Activated effector memory CD4-positive, alpha-beta T cell treated with anti-CD3 and anti-CD28 coated beads, Interleukin-2, amount 50 U/mL, for 16 hours (primary cell): ENCODE data around the gene TSPO2.

Experiments used
- DNase-seq: peaks from one replicate; pipeline ENCODE4 v3.0.0-alpha.2; 2020

TSPO2 gene

DNA sequence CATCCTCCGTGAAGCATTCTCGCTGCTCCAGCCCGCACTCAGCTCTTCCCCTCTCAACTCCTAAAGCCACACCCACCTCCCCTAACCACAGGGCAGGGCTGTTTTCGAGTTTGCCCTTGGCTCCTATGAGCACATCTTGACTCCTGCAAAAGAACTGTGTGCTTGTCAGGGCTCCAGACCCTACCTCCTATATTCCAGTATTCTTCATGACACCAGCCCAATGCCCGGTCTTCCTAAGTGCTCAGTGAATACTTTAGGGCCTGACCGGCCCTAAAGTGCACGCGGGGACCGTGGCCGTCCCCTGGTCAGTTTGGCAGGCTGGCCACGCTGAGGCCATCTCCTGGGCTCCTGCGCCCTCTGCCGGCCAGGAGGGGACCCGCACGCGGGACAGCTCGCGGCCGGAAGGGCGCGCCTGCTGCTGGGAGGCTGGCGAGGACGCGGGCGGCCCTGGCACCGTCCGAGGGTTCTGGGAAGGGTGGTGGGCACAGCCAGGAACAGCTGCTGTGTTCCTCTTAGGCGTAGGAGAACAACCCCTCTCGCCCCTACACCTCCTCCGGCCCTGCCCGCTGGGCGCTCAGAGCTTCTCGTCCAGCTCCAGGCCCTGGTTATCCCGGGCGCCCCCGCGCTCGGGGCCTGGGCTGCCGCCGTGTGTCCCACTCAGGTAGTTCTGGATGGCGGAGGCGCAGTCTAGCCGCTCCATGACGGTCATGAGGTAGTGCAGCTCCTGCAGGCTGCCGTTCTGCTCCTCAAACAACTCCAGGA is 14.3 kb upstream of the TSPO2 start:
- DNase-seq: peak; percentile 92

DNA sequence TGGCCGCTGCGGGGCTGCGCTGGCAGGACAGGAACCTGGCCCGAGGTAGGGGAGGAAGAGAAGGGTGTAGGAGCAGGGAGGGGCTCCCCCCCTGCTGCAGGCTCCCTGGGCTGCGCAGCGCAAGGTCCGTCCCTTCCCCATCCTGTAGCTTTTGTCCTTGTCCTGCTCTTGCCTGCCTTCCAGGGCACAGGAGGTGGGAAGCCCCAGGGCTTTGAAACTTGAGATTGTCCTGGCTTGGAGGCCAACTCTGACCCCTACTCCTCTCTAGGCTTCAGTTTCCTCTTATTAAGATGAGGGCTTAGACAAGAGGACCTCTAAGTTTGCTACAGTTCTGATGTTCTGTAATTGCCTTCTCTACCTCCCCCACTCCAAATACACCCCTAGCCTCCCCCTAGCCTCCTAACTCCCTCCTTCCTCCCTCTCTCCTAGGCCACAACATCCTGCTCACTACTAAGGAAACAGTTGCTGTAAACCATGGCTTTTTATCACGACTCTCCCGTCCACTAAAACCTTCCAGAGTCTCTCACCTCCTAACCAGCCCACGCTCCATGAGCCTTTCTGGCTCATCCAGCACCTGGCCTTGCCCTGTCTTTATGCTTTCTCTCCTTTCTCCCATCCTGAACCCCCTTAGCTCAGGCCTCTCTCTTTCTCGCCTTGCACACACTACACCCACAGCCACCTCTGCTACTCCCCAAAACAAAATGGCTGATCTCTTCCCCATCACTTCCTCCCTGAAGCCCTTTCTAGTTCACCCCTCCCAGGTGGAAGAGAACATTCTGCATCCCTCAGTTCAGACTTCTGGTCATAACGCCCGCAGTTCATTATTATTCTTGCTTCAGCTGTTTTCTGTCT is 13.5 kb upstream of the TSPO2 start:
- peak; percentile 39 for DNase-seq

DNA sequence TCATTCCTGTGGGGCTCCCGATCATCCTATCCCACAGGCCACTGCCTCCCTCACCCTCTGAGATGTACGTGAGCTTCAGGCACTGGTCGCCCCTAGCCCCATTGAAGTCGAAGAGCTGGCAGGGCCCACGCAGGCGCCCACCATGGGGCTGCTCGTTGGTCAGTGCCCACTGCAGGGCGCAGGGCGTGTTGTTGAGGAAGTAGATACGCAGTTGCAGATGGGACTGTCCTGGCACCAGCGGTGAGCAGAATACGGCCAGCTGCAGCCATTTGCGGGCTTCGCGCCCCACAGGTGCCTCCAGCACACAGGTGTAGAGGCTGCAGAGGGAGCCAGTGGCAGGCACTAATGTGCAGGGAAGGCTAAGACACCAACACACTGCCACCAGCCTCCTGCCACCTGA is 9.4 kb upstream of the TSPO2 start:
- DNase-seq: no peak

DNA sequence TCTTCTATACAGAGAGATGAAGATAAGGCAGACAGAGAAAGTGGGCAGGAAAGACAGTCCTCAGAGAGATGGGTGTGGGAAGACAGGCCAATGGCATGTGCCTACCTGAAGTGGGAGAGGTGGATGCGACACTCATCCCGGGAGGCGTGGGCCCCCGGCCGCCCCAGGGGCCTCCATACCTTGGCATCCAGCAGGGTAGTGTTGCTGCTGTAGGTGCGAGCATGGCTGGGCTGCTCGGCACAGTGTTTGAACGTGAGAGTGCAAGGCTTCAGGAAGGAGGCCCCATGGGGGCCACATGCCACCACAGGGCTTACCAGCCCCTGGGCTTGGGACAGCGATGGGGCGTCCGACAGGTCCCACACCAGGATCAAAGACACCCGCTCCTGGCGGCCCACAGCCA is 8.5 kb upstream of the TSPO2 start:
- no peak for DNase-seq

DNA sequence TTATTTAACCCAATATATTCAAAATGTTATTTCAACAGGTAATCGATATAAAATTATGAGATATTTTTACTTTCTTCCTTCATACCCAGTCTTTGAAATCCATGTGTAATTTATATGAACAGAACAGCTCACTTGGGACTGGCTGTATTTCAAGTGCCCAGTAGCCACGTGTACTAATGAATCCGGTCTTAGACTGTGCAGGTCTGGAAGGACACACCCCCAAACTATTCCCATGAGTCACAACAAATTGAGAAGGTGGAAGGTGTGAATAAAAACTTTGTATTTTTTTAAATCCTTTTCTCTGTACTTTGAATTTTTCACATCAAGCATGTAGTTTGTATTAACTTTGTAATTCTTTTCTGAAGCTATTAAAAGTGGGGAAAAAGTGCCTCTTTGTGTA is 6.1 kb upstream of the TSPO2 start:
- no peak for DNase-seq

DNA sequence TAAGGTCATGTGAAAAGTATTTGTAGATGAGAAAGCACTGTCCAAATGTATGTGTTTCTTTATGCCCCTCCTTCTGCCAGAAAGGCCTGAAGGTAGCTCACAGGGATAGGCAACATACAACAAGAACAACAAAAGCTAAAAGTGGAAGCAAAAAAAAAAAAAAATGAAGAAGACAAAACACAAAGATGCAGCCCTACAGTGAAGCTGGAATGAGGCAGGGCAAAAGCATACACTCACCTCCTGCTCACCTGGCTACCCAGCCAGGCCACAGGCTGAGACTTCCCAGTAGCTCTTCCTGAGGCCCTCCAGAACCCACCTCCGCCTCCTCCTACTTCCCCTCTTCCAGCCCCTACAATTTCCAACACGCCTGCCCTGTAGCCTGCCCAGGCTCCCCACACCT is 5.7 kb upstream of the TSPO2 start:
- no peak for DNase-seq

DNA sequence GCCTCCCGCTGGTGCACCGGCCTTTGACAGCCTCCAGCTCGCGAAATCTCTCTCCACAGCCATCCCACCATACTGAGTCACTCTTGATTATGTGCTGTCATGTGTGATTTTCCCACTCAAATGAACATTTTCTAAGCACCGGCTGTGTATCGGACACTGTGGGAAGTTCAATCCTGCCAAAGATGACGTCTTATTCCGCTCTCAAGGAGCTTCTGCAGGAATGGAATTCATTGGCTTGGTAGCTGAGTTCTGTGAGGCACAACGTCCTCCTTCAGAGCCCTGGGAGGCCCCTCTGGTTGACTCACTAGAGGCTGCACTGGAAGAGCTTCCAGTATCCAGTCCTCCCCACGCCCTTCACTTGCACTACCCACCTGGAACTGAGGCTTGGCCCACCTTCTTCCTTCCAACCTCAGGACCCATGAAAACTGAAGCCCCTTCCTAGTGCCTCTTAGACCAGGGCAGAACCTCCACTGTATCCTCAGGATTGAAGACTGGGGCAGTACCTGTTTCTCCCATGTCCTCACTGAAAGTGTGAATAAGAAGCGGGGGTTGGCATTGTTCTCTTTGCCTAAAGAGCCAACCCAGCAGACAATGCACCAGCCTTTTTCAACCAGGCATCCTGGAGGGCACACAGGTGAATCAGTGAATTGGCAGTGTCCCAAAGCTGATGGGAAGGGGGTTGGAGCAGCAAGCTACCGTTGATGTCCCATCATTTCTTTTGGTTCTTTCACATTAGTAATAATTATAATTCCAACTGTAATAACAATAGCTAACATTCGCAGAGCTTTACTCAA is 5.0 kb upstream of the TSPO2 start:
- DNase-seq: peak; percentile 27

DNA sequence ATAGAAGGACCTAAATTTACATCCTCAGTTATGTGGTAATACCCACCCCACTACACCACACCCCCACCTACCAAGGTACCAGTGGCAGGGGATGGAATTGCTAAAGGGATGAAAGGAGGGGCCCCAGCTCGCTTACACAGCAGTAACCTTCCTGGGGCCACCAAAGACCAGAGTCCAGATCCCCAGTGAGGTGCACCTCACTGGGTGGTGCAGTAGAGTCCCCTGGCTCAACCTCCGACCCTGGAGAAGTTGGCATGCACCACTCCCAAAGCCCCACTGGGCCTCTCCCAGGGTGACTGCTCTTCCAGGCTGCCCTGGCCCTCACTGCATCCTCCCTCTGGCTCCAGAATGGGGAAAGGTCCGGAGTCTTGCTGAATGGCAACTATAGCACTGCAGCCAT is 4.1 kb upstream of the TSPO2 start:
- peak; percentile 41 for DNase-seq

DNA sequence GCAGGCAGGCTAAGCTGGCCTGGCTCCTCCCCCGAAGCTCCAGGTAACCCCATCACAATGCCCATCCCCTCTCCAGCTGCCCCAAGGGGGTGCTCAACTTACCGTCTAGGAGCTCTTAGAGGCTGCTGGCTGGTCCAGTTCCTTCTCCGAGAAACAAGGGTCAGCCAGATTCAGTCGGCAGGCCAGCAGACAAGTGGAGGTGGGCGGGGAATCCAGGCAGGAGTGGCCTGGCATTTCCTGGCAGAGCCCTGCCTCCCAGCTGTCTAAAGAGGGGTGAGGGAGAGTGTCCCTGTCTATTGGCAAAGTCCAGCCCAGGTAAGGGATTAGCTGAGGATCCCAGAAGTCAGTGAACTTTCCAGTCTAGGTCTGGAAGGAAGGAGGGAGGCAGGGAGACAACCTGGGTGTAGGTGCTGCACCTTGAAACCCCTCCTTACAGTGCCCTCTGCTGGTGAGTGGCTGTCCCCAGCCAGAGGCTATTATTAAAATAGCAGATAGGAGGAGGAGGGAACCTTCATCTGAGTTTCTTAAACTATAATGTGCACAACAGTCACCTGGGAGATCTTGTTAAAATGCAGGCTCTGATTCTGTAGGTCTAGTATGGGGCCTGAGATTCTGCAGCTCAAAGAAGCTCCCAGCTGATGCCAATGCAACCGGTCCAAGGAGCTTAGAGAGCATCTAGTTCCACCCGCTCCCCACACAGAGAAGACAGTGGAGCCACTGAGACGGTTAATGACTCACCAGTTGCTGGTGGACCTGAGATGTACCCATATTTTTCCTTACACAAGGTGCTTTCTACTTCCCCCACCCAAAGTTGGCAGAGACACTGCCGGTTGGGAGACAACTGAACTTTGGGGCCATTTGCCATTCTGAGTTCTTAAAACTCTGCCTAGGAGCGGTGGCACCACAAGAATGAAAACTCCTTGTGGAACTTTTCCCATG is 2.9 kb upstream of the TSPO2 start, which contains the start of gene UNC5CL:
Gene UNC5CL (minus strand): TSS at position 162 of the 939 bp plus-strand sequence. CDS start 4,147 bp downstream, outside the sequence.
- DNase-seq: peak; percentile 81

DNA sequence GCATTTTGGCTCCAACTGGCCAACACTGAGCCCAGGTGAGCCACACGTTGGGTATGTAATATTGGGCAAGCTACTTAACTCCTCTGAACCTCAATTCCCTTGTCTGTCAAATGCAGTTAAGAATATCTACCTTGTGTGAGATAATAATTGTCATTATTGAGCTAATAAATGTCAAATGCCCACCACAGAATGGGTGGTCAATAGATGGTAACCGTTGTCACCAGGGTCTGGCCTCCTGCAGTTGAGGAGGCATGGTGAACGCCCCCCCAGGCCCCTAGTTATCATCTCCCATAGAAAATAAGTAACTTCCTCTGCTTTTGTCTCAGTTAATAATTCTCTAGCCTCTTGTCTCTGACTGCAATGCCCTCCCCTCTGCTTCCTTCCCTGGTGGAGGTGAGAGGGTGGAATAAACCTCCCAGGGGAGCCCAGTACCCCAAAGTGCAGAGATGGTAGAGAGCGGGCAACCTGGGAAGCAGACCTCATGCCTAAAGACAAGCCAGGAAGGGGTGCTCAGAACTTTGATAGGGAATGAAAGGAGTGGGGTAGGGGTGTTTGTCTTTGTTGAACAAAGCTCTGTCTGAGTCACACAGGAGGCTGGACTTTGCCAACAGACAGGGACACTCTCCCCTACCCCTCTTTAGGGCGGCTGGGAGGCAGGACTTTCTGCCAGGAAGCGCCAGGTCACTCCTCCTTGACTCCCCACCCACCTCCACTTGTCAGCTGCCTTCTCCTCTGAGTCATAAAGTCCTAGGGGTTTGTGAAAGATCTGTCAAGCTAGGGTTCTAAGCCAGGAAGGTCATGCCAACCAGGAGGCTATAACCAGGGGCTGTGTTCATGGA is 1.9 kb upstream of the TSPO2 start:
- peak; percentile 34 for DNase-seq

DNA sequence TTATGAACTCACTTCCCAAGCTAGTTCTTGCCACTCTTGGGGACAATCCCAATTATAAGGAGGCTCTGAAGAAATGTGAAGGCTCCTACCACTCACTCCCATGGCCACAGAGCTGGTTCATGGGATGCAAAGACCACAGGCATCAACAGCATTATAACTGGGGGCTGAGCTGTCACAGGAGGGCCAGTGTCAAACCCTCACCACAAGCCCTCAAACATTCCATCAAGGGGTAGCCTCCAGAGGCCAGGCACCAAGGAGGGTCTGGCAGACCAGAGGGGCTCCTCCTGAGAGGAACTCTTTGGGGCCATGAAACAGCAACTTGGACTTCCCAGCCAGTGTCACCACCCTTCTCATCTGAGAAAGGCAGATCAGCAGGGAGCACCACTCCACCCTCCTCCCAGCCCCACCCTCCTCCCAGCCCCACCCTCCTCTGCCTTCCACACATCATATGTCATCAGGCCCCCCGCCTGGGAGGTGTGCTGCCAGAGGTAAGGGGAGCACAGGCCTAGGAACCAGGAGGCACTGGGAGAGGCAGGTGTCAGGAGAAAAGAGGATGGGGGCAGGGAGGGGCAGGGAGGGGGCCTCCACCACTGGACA is 1.2 kb upstream of the TSPO2 start:
- DNase-seq: peak; percentile 39

DNA sequence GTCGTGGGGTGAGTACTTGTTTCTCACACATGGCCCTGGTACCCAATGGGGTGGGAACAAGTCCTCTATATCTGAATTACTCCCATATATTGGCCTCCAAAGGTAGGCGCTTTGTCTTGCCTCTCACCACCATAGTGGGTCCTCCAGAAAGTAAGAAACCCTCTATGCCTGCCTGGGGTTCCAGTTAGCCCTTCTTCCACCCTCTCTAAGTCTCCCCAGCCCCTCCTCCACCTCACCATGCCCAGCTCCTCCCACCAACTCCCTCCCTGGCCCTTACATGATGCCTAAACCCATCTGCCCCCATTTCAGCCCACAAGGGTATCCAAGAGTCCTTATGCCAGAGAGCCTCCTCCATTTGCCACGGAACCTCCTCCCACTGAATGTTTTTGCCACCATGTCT is 884 bp downstream of the TSPO2 start:
- no peak for DNase-seq

DNA sequence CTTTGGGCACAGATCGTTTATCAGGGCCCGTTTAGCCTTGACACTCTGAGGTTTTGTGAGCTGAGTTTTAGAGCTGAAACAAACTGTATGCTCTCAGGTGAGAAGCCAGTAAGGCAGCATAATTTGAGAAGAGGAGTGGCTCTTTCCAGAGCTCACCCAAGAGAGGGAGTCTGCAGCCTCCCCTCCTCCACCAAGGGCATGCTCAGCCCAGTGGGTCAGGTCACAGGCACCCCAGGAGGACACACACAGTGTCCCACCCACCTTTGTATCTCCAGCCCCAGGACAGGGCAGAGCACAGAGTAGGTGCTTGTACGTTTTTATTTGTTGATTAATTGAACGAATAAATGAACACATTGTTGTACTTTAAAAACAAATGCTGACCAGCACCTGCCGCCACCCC is 3.4 kb downstream of the TSPO2 start:
- DNase-seq: peak; percentile 49

DNA sequence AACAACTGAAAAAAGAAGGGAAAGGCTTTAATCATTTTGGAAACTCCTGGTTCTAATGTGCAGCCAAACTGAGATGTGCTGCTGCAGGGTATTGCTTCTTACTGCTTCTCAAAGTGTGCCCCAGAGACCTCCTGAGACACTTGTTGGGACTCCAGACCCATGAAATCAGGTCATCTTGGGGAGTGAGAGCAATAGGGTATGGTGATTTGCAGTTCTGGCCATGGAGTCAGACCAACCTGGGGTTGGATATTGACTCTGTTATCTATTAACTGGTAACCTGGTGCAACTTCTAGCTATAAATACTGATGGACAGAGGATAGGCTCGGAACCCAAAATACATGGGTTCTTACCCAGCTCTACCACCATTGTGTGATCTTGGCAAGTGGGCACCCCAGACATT is 3.8 kb downstream of the TSPO2 start:
- DNase-seq: no peak

DNA sequence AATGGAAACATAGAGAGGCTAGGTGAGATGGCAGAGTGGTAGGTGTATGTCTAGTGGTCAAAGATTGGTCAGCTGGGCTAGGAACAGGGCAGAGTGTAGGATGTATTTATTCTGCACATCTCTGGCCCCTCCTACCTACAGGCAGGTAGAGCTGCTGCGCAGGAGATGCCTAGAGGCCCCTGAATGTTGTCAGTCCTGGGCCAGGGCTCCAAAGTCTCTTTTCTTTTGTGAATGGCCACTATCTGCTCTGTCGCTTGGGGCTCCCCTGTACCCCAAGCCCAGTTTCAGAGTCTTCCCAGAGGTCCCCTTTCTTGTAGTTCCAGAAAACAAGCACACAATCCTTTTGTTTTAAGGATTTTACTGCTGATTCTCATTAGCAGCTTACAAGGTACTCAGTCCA is 5.0 kb downstream of the TSPO2 start:
- peak; percentile 17 for DNase-seq

DNA sequence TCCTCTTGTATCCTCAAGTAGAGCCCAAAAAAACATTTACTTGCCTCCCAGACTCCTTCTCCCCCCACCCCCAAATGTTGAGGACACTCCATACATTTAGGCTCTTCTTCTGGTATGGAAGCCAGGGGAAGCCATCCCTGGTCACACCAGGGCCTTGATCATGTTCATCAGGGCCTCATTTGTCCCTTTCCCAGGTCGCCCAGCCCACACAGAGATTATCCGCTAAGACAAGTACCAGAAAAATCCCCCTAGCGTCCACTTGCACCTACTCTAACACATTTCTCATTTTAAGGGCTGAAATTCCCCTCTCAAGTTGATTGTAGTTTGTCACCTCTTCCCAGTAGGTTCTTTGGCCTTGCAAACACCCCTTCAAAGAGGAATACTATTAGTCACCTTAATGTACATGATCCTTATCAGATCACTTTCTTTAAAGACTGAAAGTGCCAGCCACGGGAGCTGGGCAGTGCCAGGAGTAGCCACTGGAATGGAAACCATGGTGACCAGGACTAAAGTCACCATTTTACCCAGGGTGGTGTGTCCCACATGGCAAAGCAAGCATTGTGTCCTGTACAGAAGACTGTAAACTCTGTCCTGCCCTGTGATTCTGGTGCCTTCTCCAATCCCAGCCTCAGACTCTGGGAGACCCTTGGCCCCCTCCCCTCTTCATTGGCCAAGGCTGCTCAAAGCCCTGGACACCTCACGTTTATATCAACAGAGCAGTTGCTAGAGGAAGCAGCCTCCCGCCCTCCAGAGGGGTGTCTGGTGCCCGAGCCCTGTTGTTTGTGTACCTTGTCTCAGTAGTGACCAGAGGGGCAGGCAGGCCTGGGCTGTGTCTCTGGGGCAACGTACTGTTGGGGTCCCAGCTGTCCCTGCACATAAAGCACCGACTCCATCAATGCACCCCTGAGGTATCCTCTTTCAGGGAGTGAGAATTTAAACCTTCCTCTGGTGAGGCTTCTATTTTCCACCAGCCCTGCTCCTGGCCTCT is 5.8 kb downstream of the TSPO2 start:
- DNase-seq: peak; percentile 50

DNA sequence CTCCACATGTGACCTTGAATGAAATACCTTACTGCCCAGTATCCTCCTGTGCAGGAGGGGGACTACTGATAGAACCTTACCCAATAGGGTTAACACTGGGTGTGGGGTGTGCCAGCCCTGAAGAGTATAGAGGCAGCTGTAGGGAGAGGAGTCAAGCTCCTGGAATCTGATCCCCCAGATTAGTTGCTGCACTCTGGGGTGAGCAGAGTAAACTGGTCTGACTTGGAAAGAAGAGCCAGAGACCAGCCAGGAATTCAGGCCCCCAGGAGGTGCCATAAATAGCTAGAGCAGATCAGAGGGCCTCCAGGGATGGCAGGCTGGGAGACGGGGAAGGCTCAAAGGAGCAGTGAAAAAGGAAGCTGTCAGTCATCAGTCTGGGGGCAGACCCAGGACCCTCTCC is 7.3 kb downstream of the TSPO2 start:
- DNase-seq: no peak

DNA sequence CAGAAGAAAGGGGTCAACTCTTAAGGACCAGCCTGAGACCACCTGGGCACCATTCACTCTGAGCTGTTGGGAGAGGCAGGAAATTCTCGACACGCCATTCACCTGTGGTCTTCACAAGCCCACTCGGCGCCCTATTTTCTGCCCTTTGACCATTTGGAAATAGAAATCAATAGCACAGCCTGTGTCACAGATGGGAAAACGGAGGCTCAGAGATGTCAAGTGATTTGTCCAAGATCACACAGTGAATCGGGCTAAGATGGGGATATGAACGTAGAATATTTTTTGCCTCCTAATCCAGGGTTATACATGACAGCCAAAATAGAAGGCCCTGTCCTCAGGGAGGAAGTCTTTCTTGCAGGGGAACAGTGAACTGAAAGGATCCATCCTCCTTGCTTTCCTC is 7.7 kb downstream of the TSPO2 start:
- no peak for DNase-seq

DNA sequence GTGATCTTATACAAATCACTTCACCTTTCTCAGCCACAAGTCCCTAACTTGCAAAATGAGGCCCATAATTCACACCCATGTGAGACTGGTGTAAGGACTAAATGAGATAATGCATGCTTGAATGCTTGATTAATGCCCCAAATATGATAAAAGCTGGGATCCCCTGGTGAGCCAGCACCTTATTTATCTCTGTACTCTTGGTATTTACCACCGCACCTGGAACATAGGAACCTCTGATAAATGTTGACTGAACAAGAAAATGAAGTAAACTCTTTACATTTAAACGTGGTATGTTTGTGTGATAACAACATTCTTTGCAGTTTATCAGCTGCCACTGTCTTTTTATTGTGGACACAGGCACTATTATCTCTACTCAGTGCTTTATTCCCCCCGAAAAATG is 8.3 kb downstream of the TSPO2 start:
- no peak for DNase-seq

DNA sequence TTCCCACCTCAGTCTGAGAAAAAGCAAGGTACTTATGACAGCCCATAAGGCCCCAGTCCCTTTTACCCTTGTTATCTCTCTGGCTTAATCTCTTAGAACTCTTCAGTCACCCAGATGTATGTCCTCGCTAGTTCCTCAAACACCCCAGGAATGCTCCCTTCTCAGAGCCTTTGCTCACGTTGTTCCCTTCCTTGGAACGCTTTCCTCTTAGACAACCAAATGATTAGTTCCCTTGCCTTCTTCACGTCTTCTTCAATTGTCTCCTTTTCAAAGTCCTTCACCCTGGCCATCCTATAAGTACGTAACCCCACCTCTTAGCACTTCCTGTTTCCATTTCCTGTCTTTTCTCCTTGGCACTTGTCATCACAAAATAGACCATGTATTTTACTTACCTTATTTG is 9.6 kb downstream of the TSPO2 start:
- no peak for DNase-seq
